PC-9 (cell line): ENCODE results near the gene ADAMTS13.

Experiments used
- CTCF ChIP-seq: fragments of 200-600 bp; sonication (generic); conservative IDR thresholded peaks from 2 replicates; pipeline ENCODE4 v1.6.1; 2017; ENCODE audit warnings: mixed run types, antibody characterized with exemption, mild to moderate bottlenecking, moderate library complexity
- EZH2 ChIP-seq: fragments of 200-600 bp; sonication (generic); IDR thresholded peaks from 2 replicates; pipeline ENCODE4 v1.8.0; 2017; ENCODE audit warnings: antibody characterized with exemption, low read depth

- TF ChIP-seq EZH2 = no peak
- no peak for TF ChIP-seq CTCF
Observed at GRCh38 chr9:133390713-133391112, 31.5 kb upstream of the ADAMTS13 start.
